Breast epithelium (tissue), 3 donors: ENCODE results near the gene DAPK1.

Experiments
- POLR2A ChIP-seq: fragments of 450-650 bp; IDR thresholded peaks from one replicate; pipeline ENCODE4 v1.6.1; 2016; ENCODE audit warnings: antibody characterized with exemption, mild to moderate bottlenecking, moderate library complexity
- POLR2AphosphoS5 ChIP-seq, 3 donors: sonication (generic); formaldehyde crosslinking; IDR thresholded peaks; one replicate each; pipeline ENCODE4 v1.6.1; 2017; ENCODE audit warnings: antibody characterized with exemption in 3 of 3
- TF ChIP-seq, protein P1 (sequence below), 3 donors: fragments of 450-650 bp; IDR thresholded peaks; one replicate each; pipeline ENCODE4 v1.5.1; 2016 to 2017; ENCODE audit warnings: antibody characterized with exemption in 3 of 3, mild to moderate bottlenecking in 3 of 3, moderate library complexity in 3 of 3

GRCh38 chr9:87569518-87569917 lies 71.9 kb downstream of the DAPK1 start:
- TF ChIP-seq POLR2A (no peak), POLR2AphosphoS5 (IDR thresholded peaks at IDR 0.05) (no peak)
- TF ChIP-seq, protein P1, sequence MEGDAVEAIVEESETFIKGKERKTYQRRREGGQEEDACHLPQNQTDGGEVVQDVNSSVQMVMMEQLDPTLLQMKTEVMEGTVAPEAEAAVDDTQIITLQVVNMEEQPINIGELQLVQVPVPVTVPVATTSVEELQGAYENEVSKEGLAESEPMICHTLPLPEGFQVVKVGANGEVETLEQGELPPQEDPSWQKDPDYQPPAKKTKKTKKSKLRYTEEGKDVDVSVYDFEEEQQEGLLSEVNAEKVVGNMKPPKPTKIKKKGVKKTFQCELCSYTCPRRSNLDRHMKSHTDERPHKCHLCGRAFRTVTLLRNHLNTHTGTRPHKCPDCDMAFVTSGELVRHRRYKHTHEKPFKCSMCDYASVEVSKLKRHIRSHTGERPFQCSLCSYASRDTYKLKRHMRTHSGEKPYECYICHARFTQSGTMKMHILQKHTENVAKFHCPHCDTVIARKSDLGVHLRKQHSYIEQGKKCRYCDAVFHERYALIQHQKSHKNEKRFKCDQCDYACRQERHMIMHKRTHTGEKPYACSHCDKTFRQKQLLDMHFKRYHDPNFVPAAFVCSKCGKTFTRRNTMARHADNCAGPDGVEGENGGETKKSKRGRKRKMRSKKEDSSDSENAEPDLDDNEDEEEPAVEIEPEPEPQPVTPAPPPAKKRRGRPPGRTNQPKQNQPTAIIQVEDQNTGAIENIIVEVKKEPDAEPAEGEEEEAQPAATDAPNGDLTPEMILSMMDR (IDR thresholded peaks at IDR 0.05), result no peak
